ENCODE measurements around the gene YBX1.

- TF ChIP-seq CTCF (IDR thresholded peaks at IDR 0.05) (no peak), ZNF232 (CRISPR knock-in tag; IDR thresholded peaks at IDR 0.05) (no peak), CBFB (CRISPR knock-in tag; IDR thresholded peaks at IDR 0.05; ENCODE audit: low read depth) (no peak), NR3C1 (CRISPR knock-in tag; conservative IDR thresholded peaks at IDR 0.05; ENCODE audit: low read depth) (no peak), HMGXB4 (CRISPR knock-in tag; IDR thresholded peaks at IDR 0.05) (no peak), ZBTB21 (CRISPR knock-in tag; IDR thresholded peaks at IDR 0.05; ENCODE audit: borderline replicate concordance) (no peak), TCF7 (CRISPR knock-in tag; IDR thresholded peaks at IDR 0.05; ENCODE audit: low read depth) (no peak), FOXP4 (CRISPR knock-in tag; IDR thresholded peaks at IDR 0.05) (no peak), NFE2L1 (CRISPR knock-in tag; IDR thresholded peaks at IDR 0.05) (no peak), CREM (CRISPR knock-in tag; IDR thresholded peaks at IDR 0.05) (no peak), PRDM15 (CRISPR knock-in tag; IDR thresholded peaks at IDR 0.05) (no peak), ATF1 (CRISPR knock-in tag; IDR thresholded peaks at IDR 0.05) (no peak)
These were observed 56.5 kb downstream of the YBX1 start for GRCh38 chr1:42738678-42739226.
